A673 (cell line): ENCODE results near the gene ITPR2.
A peak's percentile ranks its signal among the peaks of the same experiment; 100 is the strongest.

ENCODE experiments used
- EZH2 ChIP-seq: fragments of 200-600 bp; sonication (generic); IDR thresholded peaks from 2 replicates; pipeline ENCODE4 v1.6.1; 2017; ENCODE audit warnings: borderline replicate concordance, low read depth, mild to moderate bottlenecking, mixed read lengths, antibody characterized with exemption, low read length; ENCODE audit not compliant: poor library complexity, severe bottlenecking
- TF ChIP-seq, protein P1 (sequence below): fragments of 300-800, 200-600 bp; sonication (generic); conservative IDR thresholded peaks from 2 replicates; pipeline ENCODE4 v1.5.1; 2017; ENCODE audit warnings: low read depth, mild to moderate bottlenecking, antibody characterized with exemption, low read length, moderate library complexity, mixed read lengths

DNA sequence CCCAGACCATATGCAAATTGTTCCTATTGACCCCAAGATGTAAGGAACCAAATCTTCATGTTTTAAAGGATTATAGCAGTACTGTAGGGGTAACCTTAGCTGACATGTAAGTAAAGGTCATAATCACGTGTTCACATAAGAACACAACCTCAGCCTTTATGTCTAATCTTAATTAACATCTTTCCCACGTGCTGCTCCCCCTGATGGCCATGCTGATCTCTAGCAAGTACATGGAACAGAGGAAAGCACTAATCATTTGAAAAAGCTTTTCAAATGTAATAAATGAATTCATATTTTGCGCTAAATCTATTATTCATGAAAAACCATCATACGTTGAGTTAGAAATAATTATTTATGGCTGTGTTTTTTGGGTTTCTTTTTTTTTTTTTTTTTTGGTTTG, 30.5 kb upstream of the ITPR2 start:
- TF ChIP-seq, protein P1, sequence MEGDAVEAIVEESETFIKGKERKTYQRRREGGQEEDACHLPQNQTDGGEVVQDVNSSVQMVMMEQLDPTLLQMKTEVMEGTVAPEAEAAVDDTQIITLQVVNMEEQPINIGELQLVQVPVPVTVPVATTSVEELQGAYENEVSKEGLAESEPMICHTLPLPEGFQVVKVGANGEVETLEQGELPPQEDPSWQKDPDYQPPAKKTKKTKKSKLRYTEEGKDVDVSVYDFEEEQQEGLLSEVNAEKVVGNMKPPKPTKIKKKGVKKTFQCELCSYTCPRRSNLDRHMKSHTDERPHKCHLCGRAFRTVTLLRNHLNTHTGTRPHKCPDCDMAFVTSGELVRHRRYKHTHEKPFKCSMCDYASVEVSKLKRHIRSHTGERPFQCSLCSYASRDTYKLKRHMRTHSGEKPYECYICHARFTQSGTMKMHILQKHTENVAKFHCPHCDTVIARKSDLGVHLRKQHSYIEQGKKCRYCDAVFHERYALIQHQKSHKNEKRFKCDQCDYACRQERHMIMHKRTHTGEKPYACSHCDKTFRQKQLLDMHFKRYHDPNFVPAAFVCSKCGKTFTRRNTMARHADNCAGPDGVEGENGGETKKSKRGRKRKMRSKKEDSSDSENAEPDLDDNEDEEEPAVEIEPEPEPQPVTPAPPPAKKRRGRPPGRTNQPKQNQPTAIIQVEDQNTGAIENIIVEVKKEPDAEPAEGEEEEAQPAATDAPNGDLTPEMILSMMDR: peak; percentile 56
- no peak for TF ChIP-seq EZH2
